ENCODE data around the gene PRPSAP1.

PRPSAP1 gene

DNA sequence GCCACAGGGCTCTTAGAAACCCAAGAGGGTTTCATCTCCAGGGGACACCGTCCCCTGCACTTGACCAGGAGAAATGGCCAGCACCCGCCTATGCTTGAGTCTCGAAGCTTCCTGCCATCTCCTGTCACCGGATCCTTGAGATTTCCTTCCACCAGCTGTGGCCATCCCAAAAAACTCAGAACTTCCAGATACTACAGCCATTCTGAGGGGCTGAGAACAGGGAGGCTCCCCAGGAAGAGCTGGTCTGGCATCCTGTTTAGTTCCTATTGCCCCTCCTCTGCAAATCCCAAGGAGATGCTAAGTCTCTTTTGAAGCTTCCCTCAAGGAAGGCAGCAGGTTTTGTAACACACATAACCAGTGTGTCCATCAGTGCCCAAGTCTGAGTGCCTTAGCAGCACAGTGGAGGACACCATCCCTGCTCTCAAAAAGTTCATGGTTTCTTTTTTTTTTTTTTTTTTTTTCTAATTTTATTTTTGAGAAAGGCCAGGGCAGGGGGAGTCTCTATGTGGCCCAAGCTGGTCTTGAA lies 86.6 kb downstream of the PRPSAP1 start:
- CTCF ChIA-PET: interaction anchor here (0.9 to 5.8 kb wide), 9 partner anchors 12 to 256 kb away, joined by 3 to 52 read pairs (median 3); no protein-coding TSS in a partner anchor
- peaks cover 5 to 28% of the 10 kb centered on the region in 2 experiments; a peak in 2 of 3 replicates for H3K36me3 ChIP-seq (ENCODE audit: control insufficient read depth in 2 of 2, insufficient read depth in 1 of 2, low read length in 2 of 2)

DNA sequence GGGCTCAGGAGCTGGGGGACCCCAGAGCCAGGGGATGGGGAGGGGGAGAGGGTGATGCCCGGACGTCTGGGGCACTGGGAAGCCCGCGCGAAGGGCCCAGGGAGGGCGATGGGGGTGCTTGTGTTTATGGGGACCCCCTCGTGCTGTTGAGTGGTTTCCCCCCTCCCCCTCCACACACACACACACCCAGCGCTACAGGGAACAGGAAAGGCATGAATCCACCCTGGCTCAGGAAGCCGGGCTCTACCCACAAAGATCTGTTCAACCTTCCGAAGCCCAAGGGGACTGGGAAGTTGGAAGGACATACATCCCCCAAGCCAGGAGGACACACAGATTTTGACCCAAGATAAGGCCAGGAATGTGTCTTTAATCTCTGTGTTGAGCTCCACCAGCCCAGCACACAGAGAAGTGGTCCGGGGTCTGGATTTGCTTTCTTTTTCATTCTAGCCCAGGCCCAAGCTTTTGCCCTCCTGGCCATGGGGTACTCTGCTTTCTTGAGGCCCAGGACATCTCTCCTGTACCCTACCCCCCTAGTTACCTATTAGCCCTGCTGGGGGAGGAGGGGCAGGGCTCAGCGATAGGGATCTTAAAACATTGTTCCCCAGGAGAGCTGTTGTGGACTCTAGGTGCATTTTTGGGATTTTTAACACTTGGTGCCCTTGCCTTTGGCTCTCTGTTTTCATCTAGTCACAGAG lies 87.3 kb downstream of the PRPSAP1 start:
- ChIA-PET CTCF (interaction anchor here (0.5 to 5.8 kb wide), 8 partner anchors 13 to 256 kb away, joined by 3 to 52 read pairs (median 4); no protein-coding TSS in a partner anchor), POLR2A (interaction anchor here (0.5 to 1.9 kb wide), 4 partner anchors 13 to 851 kb away, joined by 3 to 5 read pairs (median 3); partner anchors contain the start of gene RNF157)
- H3K4me1 ChIP-seq (ENCODE audit: control insufficient read depth, insufficient read depth, low read length): no peaks in the 10 kb centered on the region; the same call in 1 of the 2 replicates
- no peaks in the 10 kb centered on the region for H3K9me3 ChIP-seq (ENCODE audit: control insufficient read depth, insufficient read depth, low read depth, low read length)
- H3K4me3 ChIP-seq (ENCODE audit: low read depth, low read length): peak overlapping the region; percentile 89
- H3K27ac ChIP-seq (ENCODE audit: extremely low read depth, low read depth, low read length): peak overlapping the region; percentile 81
- peaks cover 5 to 25% of the 10 kb centered on the region in 2 experiments; a peak in 2 of 3 replicates for H3K36me3 ChIP-seq (ENCODE audit: control insufficient read depth in 2 of 2, insufficient read depth in 1 of 2, low read length in 2 of 2)
- TF ChIP-seq ZSCAN30 (tag by site-specific recombination; IDR thresholded peaks at IDR 0.05) (no peak), ZNF23 (tag by site-specific recombination; IDR thresholded peaks at IDR 0.05; ENCODE audit: borderline replicate concordance) (no peak), IKZF3 (tag by site-specific recombination; IDR thresholded peaks at IDR 0.05) (no peak), YY2 (tag by site-specific recombination; IDR thresholded peaks at IDR 0.05) (no peak), GLIS2 (tag by site-specific recombination; IDR thresholded peaks at IDR 0.05) (peak; percentile 43; the same call in 1 of the 2 replicates), ZNF658 (tag by site-specific recombination; IDR thresholded peaks at IDR 0.05) (no peak), ZNF341 (tag by site-specific recombination; IDR thresholded peaks at IDR 0.05; ENCODE audit: low read depth) (peak; percentile 7; the same call in 1 of the 2 replicates), ZNF335 (tag by site-specific recombination; conservative IDR thresholded peaks at IDR 0.05) (peak; percentile 24; the same call in 1 of the 2 replicates), ZBTB48 (tag by site-specific recombination; IDR thresholded peaks at IDR 0.05) (0 out of 2 replicates have a peak, but pooled peaks have one; percentile 8), ZFHX2 (tag by site-specific recombination; conservative IDR thresholded peaks at IDR 0.05) (no peak), ZNF423 (tag by site-specific recombination; IDR thresholded peaks at IDR 0.05) (no peak), SCRT1 (tag by site-specific recombination; IDR thresholded peaks at IDR 0.05; ENCODE audit: borderline replicate concordance) (no peak), SALL2 (tag by site-specific recombination; IDR thresholded peaks at IDR 0.05; ENCODE audit: borderline replicate concordance) (no peak), ZNF138 (tag by site-specific recombination; IDR thresholded peaks at IDR 0.05; ENCODE audit: borderline replicate concordance) (no peak), ZNF664 (tag by site-specific recombination; IDR thresholded peaks at IDR 0.05) (no peak)
- TF ChIP-seq, protein P1, sequence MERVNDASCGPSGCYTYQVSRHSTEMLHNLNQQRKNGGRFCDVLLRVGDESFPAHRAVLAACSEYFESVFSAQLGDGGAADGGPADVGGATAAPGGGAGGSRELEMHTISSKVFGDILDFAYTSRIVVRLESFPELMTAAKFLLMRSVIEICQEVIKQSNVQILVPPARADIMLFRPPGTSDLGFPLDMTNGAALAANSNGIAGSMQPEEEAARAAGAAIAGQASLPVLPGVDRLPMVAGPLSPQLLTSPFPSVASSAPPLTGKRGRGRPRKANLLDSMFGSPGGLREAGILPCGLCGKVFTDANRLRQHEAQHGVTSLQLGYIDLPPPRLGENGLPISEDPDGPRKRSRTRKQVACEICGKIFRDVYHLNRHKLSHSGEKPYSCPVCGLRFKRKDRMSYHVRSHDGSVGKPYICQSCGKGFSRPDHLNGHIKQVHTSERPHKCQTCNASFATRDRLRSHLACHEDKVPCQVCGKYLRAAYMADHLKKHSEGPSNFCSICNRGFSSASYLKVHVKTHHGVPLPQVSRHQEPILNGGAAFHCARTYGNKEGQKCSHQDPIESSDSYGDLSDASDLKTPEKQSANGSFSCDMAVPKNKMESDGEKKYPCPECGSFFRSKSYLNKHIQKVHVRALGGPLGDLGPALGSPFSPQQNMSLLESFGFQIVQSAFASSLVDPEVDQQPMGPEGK (tag by site-specific recombination; IDR thresholded peaks at IDR 0.05): peak; percentile 54; the same call in 1 of the 2 replicates
- TF ChIP-seq, protein P2, sequence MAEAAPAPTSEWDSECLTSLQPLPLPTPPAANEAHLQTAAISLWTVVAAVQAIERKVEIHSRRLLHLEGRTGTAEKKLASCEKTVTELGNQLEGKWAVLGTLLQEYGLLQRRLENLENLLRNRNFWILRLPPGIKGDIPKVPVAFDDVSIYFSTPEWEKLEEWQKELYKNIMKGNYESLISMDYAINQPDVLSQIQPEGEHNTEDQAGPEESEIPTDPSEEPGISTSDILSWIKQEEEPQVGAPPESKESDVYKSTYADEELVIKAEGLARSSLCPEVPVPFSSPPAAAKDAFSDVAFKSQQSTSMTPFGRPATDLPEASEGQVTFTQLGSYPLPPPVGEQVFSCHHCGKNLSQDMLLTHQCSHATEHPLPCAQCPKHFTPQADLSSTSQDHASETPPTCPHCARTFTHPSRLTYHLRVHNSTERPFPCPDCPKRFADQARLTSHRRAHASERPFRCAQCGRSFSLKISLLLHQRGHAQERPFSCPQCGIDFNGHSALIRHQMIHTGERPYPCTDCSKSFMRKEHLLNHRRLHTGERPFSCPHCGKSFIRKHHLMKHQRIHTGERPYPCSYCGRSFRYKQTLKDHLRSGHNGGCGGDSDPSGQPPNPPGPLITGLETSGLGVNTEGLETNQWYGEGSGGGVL (tag by site-specific recombination; IDR thresholded peaks at IDR 0.05): peak; percentile 79
- TF ChIP-seq, protein P3, sequence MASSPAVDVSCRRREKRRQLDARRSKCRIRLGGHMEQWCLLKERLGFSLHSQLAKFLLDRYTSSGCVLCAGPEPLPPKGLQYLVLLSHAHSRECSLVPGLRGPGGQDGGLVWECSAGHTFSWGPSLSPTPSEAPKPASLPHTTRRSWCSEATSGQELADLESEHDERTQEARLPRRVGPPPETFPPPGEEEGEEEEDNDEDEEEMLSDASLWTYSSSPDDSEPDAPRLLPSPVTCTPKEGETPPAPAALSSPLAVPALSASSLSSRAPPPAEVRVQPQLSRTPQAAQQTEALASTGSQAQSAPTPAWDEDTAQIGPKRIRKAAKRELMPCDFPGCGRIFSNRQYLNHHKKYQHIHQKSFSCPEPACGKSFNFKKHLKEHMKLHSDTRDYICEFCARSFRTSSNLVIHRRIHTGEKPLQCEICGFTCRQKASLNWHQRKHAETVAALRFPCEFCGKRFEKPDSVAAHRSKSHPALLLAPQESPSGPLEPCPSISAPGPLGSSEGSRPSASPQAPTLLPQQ (tag by site-specific recombination; IDR thresholded peaks at IDR 0.05): no peak
- TF ChIP-seq, protein P4, sequence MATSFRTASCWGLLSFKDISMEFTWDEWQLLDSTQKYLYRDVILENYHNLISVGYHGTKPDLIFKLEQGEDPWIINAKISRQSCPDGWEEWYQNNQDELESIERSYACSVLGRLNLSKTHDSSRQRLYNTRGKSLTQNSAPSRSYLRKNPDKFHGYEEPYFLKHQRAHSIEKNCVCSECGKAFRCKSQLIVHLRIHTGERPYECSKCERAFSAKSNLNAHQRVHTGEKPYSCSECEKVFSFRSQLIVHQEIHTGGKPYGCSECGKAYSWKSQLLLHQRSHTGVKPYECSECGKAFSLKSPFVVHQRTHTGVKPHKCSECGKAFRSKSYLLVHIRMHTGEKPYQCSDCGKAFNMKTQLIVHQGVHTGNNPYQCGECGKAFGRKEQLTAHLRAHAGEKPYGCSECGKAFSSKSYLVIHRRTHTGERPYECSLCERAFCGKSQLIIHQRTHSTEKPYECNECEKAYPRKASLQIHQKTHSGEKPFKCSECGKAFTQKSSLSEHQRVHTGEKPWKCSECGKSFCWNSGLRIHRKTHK (tag by site-specific recombination; IDR thresholded peaks at IDR 0.05): no peak

More for the DNA sequence above, 86.6 kb downstream of the PRPSAP1 start:
- Histone ChIP-seq H3K4me3 (ENCODE audit: low read depth, low read length) (peak overlapping the region; percentile 89), H3K27ac (ENCODE audit: extremely low read depth, low read depth, low read length) (no peak overlapping the region), H3K9me3 (ENCODE audit: control insufficient read depth, insufficient read depth, low read depth, low read length) (no peaks in the 10 kb centered on the region), H3K4me1 (ENCODE audit: control insufficient read depth, insufficient read depth, low read length) (no peaks in the 10 kb centered on the region; the same call in 1 of the 2 replicates)
- POLR2A ChIA-PET: interaction anchor here (0.5 to 1.9 kb wide), 8 partner anchors 12 to 851 kb away, joined by 3 to 5 read pairs (median 3); partner anchors contain the start of gene RNF157
- TF ChIP-seq ZNF561 (tag by site-specific recombination; IDR thresholded peaks at IDR 0.05; ENCODE audit: borderline replicate concordance): no peak
- TF ChIP-seq, protein P5, sequence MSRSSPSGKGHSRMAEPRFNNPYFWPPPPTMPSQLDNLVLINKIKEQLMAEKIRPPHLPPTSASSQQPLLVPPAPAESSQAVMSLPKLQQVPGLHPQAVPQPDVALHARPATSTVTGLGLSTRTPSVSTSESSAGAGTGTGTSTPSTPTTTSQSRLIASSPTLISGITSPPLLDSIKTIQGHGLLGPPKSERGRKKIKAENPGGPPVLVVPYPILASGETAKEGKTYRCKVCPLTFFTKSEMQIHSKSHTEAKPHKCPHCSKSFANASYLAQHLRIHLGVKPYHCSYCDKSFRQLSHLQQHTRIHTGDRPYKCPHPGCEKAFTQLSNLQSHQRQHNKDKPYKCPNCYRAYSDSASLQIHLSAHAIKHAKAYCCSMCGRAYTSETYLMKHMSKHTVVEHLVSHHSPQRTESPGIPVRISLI (tag by site-specific recombination; IDR thresholded peaks at IDR 0.05): peak; percentile 80; the same call in 1 of the 2 replicates

Data from HEK293 (cell line).